Measurements from ENCODE around the gene APOM.
A peak's percentile ranks its signal among the peaks of the same experiment; 100 is the strongest.

The APOM gene

DNA sequence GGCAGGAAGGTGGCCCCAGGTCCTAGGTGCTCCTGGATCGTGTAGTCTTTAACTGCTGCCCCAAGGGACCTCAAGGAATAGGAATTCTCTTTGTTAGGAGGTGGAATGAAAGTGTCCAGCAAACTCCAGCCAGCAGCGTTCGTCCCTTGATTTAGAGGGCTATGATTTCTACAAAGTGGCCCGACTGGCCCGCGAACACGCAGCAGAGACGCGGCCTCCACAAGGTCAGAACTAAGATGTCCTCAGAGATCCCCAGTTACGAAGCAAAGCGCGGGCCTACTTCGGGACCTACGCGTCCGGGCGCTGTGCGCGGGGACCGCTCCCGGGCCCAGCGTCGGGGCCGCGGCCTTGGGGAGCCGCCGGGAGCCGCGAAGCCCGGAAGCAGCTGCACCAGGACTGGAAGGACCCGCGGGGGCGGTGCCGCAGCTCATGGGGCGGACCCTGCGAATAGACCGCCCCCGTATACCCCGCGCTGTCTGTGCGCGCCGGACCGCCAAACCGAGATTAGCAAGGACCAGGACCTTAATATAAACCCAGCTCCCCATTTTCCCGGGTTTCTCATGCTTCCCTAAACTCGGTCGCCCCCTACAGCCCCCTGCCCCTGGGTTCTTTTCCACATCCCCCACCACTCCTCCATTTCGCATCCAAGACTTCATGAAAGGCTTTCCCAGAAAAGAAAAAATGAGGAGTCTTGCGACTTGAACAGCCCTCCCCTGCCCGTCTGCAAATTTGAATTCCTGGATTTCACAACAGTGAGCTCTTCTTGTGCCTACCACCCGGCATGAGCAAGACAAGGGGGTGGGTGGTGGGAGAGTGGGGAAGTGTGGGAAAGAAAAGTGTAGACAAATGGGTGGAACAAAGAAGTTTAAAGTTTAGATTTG is 4.9 kb downstream of the APOM start, which contains the start of gene C6orf47:
Gene C6orf47 (minus strand): TSS at position 398 of the 881 bp plus-strand sequence. CDS start 831 bp downstream, outside the sequence.
- H3K4me3 ChIP-seq (ENCODE audit: low read depth, low read length) = peak within 1 kb of the TSS; percentile 61
- in situ Hi-C loops (cut with HindIII; ENCODE audit: low sequenced_read_pairs) = no loop called here
- peak; percentile 80 for DNase-seq (ENCODE audit: low read depth, low spot score)
- TF ChIP-seq, protein P1, sequence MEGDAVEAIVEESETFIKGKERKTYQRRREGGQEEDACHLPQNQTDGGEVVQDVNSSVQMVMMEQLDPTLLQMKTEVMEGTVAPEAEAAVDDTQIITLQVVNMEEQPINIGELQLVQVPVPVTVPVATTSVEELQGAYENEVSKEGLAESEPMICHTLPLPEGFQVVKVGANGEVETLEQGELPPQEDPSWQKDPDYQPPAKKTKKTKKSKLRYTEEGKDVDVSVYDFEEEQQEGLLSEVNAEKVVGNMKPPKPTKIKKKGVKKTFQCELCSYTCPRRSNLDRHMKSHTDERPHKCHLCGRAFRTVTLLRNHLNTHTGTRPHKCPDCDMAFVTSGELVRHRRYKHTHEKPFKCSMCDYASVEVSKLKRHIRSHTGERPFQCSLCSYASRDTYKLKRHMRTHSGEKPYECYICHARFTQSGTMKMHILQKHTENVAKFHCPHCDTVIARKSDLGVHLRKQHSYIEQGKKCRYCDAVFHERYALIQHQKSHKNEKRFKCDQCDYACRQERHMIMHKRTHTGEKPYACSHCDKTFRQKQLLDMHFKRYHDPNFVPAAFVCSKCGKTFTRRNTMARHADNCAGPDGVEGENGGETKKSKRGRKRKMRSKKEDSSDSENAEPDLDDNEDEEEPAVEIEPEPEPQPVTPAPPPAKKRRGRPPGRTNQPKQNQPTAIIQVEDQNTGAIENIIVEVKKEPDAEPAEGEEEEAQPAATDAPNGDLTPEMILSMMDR (IDR thresholded peaks at IDR 0.05; ENCODE audit: low read depth, low read length) = no peak

DNA sequence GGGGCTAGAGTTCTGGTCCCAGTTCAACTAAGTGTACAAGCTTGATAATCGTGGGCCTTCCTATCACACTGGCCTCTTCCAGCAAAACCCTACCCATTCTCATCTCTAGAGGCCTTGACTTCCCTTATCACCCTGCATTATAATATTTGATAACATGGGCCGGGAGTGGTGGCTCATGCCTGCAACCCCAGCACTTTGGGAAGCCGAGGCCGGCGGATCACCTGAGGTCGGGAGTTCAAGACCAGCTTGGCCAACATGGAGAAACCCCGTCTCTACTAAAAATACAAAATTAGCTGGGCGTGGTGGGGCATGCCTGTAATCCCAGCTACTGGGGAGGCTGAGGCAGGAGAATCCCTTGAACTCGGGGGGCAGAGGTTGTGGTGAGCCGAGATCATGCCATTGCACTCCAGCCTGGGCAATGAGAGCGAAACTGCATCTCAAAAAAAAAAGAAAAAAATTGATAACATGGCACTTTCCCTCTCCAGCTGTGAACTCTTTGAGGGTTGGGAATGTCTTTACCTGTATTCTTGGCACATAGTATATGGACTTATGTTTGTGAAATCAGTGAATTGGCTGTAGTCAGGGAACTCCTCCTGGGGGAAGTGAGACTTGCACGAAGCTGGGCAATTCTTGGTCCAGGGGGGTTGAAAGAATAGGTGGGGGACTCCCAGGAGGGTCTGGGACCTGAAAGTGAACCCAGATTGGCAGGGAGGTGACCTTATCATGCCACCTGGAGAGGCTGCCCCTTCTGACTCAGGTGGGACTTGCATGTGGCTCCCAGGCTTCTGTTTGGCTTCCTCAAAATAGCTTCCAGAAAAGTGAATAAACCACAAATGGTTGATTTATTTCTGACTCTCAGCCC is 5.8 kb downstream of the APOM start:
- in situ Hi-C loops (cut with HindIII; ENCODE audit: low sequenced_read_pairs) = no loop called here
- TF ChIP-seq, protein P1 (IDR thresholded peaks at IDR 0.05; ENCODE audit: low read depth, low read length) = no peak
- DNase-seq (ENCODE audit: low read depth, low spot score) = no peak
- no peak overlapping the region for H3K4me3 ChIP-seq (ENCODE audit: low read depth, low read length)

DNA sequence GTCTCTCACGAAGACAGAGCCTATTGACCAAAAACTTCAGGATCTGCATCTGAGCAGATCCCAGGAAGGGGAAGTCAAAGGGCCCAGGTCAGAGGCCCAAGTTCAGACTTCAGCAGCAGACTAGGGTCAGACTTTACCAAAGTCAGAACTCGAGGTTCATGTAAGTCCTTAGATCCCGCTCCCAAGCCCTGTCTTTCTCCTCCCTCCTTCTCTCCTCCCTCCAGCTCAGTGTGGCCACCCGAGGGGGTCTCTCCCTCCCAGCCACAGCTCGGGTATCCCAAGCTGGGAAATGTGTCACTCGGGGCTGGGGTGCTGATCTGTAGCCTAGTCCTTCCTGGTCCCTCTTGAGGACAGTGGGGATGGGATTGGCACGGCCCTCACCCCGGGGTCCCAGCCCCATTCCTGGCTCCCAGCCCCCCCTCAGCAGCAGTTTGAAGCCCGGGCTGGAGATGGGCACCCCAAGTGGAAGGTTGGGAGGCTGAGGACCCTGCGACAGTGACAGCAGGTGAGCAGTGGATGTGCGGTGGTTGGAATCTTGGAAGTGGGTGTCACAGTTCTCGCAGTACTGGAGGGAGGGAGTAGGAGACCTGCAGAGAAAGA is 6.5 kb downstream of the APOM start:
- TF ChIP-seq, protein P1 (IDR thresholded peaks at IDR 0.05; ENCODE audit: low read depth, low read length) = no peak
- H3K4me3 ChIP-seq (ENCODE audit: low read depth, low read length) = no peak overlapping the region
- in situ Hi-C loops (cut with HindIII; ENCODE audit: low sequenced_read_pairs) = no loop called here
- DNase-seq (ENCODE audit: low read depth, low spot score) = no peak

DNA sequence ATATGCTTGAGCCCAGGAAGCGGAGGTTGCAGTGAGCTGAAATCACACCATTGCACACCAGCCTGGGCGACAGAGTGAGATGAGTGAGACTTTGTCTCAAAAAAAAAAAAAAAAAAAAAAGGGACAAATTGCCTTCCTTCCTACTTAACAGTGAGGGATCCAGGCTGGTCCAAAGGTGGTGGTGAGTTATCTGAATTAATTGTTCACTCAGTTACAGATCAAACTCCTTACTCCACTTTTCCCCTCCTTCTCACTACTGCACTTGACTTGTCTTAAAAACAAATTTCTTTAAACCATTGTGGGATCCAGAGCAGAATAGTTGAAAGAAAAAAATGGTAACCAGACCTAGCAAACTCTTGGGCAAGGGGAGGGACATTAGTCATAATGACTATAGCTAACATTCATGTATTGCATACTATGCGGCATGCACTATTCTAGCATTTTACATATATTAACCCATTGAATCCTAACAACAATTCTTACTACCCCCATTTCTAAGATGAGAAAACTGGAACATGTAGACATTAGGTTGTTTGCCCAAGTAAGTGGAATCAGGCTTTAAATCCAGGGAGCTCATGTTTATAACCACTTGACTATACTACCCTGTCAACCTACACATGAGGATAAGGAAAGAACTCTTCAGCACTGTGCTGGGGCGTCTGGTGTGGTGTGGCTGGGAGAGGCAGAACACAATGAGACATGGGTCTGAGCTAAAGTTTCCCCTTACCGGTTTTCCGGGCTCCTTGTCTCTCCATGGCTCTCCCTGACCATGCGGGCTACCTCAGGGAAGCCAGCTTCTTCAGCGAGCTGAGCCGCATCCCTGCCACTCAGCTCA is 7.6 kb downstream of the APOM start:
- TF ChIP-seq, protein P1 (IDR thresholded peaks at IDR 0.05; ENCODE audit: low read depth, low read length) = no peak
- in situ Hi-C loops (cut with HindIII; ENCODE audit: low sequenced_read_pairs) = no loop called here
- peak overlapping the region; percentile 96 for H3K4me3 ChIP-seq (ENCODE audit: low read depth, low read length)
- no peak for DNase-seq (ENCODE audit: low read depth, low spot score)

DNA sequence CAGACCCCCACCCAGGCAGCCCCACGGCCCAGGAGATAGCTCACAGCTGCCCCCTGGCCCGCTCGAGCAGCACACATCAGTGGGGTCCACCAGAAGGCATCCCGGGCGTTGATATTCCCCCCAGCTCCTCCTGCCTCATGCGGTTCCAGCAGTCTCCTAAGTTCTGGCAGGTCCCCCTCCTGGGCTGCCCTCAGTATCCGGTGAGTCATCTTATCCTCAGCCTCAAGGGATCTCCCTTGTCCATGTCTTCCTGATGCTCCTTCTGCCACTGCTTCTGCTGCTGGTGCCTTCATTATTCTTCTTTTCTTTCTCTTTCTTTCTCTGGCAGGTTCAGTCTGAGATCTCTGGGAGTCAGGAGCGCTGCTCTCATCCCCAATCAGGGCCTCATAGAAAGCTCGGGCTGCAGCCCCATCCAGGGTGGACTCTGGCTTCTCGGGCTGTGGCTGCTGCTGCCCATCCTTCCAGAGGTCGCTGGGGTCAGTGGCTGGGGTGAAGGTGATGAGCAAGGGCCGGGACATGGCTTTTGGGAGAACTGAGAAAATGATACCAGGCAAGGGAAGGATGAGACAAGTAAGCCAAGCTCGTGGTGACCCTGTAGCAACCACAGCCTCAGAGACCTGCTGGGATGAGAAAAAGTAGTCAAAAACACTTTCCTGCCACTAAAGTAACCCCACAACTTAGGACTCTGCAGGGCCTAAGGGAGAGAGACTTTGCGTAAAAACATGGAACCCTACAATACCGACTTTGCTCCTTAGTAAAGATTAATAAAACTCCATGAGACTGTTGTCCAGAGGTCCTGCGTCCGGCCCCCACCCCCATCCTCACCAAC is 8.5 kb downstream of the APOM start:
- TF ChIP-seq, protein P1 (IDR thresholded peaks at IDR 0.05; ENCODE audit: low read depth, low read length) = no peak
- in situ Hi-C loops (cut with HindIII; ENCODE audit: low sequenced_read_pairs) = no loop called here
- peak overlapping the region; percentile 96 for H3K4me3 ChIP-seq (ENCODE audit: low read depth, low read length)
- peak; percentile 81 for DNase-seq (ENCODE audit: low read depth, low spot score)
